ENCODE results near the gene CTTNBP2.
A peak's percentile ranks its signal among the peaks of the same experiment; 100 is the strongest.

Gene CTTNBP2, protein sequence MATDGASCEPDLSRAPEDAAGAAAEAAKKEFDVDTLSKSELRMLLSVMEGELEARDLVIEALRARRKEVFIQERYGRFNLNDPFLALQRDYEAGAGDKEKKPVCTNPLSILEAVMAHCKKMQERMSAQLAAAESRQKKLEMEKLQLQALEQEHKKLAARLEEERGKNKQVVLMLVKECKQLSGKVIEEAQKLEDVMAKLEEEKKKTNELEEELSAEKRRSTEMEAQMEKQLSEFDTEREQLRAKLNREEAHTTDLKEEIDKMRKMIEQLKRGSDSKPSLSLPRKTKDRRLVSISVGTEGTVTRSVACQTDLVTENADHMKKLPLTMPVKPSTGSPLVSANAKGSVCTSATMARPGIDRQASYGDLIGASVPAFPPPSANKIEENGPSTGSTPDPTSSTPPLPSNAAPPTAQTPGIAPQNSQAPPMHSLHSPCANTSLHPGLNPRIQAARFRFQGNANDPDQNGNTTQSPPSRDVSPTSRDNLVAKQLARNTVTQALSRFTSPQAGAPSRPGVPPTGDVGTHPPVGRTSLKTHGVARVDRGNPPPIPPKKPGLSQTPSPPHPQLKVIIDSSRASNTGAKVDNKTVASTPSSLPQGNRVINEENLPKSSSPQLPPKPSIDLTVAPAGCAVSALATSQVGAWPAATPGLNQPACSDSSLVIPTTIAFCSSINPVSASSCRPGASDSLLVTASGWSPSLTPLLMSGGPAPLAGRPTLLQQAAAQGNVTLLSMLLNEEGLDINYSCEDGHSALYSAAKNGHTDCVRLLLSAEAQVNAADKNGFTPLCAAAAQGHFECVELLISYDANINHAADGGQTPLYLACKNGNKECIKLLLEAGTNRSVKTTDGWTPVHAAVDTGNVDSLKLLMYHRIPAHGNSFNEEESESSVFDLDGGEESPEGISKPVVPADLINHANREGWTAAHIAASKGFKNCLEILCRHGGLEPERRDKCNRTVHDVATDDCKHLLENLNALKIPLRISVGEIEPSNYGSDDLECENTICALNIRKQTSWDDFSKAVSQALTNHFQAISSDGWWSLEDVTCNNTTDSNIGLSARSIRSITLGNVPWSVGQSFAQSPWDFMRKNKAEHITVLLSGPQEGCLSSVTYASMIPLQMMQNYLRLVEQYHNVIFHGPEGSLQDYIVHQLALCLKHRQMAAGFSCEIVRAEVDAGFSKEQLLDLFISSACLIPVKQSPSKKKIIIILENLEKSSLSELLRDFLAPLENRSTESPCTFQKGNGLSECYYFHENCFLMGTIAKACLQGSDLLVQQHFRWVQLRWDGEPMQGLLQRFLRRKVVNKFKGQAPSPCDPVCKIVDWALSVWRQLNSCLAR (N-terminal part only)

GRCh38 chr7:117873310-117874190 is at the start of gene CTTNBP2:
Gene CTTNBP2 (minus strand): TSS chr7:117873441. CDS start chr7:117873415, 26 bp downstream.
- DNase-seq, result peak; percentile 52 to 78

DNA sequence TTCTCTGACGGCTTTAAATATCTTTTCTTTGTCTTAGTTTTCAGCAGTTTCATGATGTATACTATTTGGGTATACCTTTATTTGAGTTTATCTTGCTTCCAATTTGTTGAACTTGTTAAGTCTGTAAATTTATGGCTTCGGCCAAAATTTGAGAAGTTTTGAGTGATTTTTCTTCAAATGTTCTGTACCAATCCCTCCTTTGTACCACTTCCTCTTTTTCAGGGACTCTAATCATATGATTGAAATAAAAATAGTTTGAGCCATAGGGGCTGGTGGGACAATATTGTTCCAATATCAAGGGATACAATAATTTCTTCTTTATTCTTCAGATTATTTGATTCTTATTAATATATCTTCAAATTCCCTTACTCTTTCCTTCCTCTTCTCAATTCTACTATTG is 43.1 kb upstream of the CTTNBP2 start:
- DNase-seq, result no peak

GRCh38 chr7:117912421-117912820 is 39.2 kb upstream of the CTTNBP2 start:
- no peak for DNase-seq

- DNase-seq, result no peak
Observed at GRCh38 chr7:117908031-117908795, 35.0 kb upstream of the CTTNBP2 start.

- DNase-seq, result no peak
Observed at GRCh38 chr7:117907049-117907640, 33.9 kb upstream of the CTTNBP2 start.

DNA sequence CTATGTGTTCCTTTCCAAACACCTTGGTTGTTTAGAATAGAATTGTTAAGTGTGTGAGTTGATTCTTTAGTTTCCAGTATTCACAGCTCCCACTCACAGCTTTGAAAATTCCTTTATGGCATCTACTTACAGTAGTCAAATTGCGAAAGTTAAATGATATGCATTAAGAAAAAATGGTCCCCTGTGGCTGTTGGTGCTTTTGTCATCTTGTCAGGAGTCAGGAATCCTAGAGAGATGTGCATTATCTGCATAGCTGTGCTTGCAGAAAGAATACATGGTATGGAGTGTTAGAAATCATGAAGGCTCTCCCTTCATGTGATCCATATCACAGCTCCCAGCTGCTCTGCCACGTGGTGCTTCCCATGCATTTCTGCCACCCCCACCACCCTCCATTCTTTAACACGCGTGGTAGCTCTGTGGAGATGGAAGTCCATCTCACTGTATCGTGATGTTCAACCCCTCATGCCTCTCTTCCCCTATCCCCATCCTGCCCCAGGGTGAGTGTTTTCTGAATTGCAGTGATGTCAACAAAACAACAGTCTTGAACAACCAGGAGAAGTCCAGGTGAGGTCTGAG is 29.2 kb upstream of the CTTNBP2 start:
- no peak for DNase-seq

- DNase-seq, result no peak
Observed at GRCh38 chr7:117901089-117901797, 28.0 kb upstream of the CTTNBP2 start.

DNA sequence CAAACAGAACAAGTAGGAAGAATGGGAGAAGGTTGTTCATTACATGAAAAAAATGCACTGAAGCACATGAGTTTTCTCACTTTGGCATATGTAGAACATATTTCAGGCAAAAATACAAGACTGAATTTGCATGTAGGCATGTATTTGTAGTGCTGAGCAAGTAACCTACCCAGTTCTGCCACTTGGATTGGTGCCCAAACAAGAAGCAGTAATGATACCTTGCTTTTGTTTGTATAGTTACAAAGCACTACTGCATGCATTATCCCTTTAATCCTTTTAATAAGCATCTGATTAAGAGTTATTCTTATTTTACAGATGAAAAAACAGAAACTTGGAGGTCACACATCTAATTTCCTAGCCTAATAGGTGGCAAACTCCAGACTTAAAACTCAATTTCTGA is 23.1 kb upstream of the CTTNBP2 start:
- DNase-seq, result no peak

DNA sequence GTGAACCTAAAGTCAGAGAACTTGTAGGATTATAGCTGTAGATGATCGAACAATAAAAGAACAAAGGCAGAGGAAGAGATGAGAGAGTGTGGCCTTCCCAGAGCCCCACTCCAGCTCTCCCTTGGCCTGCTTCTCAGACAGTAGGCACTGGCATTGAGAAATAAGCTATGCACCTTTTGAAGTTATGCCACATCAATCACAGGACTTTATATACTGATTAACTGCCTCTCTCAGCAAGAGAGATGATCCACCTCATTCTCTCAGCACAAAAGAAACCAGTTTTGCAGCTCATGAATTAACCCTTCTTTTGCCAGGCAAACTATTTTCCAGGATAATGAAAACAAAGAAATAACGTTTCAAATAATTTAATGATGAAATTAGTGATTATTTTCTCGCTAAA is 22.0 kb upstream of the CTTNBP2 start:
- DNase-seq, result no peak

DNA sequence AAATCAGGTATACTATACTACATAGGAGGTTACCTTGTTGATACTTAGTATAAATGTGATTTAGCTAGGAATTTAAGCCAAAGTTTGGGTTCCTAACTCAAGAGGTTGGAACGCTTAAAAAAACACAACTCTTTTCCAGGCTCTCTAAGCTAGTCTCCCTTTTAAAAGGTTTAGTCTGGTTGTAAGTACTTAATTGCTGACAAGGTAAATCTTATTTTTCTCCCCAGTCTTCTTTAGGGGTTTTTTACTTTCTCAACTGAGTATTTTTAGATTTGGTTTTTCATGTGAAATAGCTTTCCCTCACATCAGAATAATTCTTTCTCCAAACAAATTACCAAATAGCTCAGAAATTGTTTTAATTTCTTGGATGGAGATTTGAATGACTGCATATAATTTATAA is 20.8 kb upstream of the CTTNBP2 start:
- no peak for DNase-seq

DNA sequence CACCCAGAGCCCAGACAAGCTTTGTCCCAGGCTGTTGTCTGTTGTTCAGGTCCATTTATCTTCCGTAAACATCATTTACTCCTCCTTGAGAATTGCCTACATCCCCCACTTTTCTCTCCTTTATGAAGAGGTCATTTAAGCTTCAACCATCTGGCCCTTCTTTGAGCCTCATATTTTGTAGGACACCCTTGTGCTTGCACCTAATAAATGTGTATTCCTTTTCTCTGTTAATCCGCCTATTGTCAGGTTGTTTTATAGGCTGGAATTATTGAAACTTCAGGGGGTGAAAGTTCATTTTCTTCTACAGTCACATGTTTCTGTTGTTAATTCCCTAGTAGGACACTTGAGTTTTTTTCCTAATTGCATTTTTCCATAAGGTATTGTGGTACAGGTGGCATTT is 19.6 kb upstream of the CTTNBP2 start:
- DNase-seq, result no peak

GRCh38 chr7:117889611-117890010 is 16.4 kb upstream of the CTTNBP2 start:
- no peak for DNase-seq

GRCh38 chr7:117888627-117889026 is 15.4 kb upstream of the CTTNBP2 start:
- DNase-seq, result no peak

DNA sequence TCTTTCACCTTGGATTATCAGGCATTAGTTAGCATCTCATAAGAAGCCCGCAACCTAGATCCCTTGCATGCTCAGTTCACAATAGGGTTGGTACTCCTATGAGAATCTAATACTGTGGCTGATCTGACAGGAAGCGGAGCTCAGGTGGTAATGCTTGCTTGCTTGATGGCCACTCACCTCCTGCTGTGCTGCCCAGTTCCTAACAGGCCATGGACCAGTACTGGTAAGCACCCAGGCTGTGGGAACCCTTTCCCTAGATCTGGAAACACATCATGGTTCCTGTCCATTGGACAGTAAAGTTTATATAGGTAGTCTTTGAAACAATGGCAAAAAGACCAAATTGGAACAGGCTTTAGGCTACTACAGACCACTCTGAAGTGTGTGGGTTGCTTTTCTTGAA is 9.4 kb upstream of the CTTNBP2 start:
- DNase-seq, result no peak

- no peak for DNase-seq
Observed at GRCh38 chr7:117876761-117877160, 3.5 kb upstream of the CTTNBP2 start.

DNA sequence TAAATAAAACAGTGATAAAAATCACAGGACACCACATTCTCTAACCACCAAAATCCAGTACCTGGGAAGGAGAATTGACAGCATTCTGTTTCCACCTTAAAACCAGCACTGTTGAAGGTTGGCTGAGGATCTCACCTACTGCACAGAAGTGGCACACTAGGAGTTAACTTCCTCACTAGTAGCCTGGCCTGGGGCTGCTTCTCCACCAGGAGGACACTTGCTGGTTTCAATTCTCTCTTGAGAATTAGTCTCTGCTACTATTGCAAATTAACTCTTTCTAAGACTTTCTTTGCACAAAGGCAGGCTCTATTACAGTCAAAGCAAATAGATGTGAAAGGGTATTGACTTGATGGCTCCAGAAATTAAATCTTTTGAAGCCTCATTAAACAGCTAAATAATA is 2.3 kb upstream of the CTTNBP2 start:
- peak in 1 of 2 donors; percentile 10 for DNase-seq

DNA sequence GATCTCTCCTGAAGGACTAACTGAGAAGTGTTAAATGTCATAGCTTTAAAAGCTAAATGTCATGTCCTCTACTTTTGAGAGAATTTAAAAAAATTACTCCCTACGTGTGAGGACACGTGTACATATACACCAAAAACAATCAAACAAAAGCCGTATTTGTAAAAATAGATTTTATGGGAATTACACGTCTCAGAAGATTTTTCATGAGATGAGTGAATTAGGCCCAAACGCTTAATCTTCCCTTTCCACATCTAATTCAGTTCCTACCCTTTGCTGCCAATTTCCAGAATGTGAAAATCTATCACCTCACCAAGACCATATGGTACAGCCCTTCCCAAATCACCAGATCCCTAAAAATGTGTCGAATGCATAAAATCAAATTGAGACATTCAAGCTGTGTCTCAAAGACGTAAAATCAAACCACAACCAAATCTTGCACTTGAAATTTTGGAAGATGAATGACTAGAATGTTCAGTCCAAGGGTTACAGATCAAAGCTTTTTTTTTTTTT is 1.0 kb upstream of the CTTNBP2 start:
- peak in 1 of 2 donors; percentile 46 for DNase-seq

GRCh38 chr7:117872561-117873309 is 506 bp downstream of the CTTNBP2 start:
- DNase-seq, result peak; percentile 71 to 78
